ENCODE measurements around the gene KIF23.

GRCh38 chr15:69454953-69455352, 40.8 kb downstream of the KIF23 start:
- TF ChIP-seq CTCF (conservative IDR thresholded peaks at IDR 0.05 in 1 of 2, IDR thresholded peaks at IDR 0.05 in 1 of 2; ENCODE audit: low read depth in 1 of 2, low read length in 2 of 2) (no peak), EZH2 (IDR thresholded peaks at IDR 0.05; ENCODE audit: low read length, missing control alignments) (no peak)

Measured in fibroblast of lung (primary cell).